ENCODE results near the gene FBXL4.

The FBXL4 gene

GRCh38 chr6:98971303-98971702, 23.6 kb upstream of the FBXL4 start (continued):
- TF ChIP-seq ISL1 (CRISPR knock-in tag; IDR thresholded peaks at IDR 0.05) (no peak), ZNF70 (CRISPR knock-in tag; IDR thresholded peaks at IDR 0.05) (no peak), ZNF565 (CRISPR knock-in tag; conservative IDR thresholded peaks at IDR 0.05; ENCODE audit: low read depth) (no peak), CSRNP3 (CRISPR knock-in tag; IDR thresholded peaks at IDR 0.05) (no peak)

DNA sequence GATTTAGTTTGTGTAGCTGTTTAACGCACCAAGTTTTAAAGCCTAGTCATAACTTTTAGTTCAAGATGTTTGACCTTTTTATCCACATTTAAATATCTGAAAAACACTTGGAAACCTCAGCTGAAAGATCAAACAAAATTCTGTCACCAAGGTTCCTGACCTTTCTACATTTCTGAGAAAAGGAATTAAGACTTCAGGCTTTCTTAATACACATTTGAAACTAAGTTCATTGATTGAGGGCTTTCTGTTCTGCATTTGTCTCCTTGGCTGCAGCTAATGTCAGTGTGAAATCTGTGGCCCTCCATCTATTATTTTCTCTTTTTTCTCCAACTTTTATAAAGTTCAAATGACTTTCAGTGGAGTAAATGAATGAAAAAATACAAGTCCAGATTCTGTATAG, 22.7 kb upstream of the FBXL4 start:
- TF ChIP-seq GLIS3 (CRISPR knock-in tag; IDR thresholded peaks at IDR 0.05) (no peak), POU6F1 (CRISPR knock-in tag; IDR thresholded peaks at IDR 0.05; ENCODE audit: borderline replicate concordance, low read depth) (no peak), ZFP3 (CRISPR knock-in tag; IDR thresholded peaks at IDR 0.05) (no peak), ZC3H10 (CRISPR knock-in tag; IDR thresholded peaks at IDR 0.05) (no peak), ESRRG (CRISPR knock-in tag; IDR thresholded peaks at IDR 0.05) (no peak), ZNF565 (CRISPR knock-in tag; conservative IDR thresholded peaks at IDR 0.05; ENCODE audit: low read depth) (no peak), TSHZ2 (CRISPR knock-in tag; IDR thresholded peaks at IDR 0.05) (no peak), OSR1 (CRISPR knock-in tag; IDR thresholded peaks at IDR 0.05) (no peak), CSDC2 (CRISPR knock-in tag; IDR thresholded peaks at IDR 0.05) (no peak), ISL1 (CRISPR knock-in tag; IDR thresholded peaks at IDR 0.05) (no peak), TCF4 (CRISPR knock-in tag; IDR thresholded peaks at IDR 0.05; ENCODE audit: borderline replicate concordance) (no peak), CSRNP3 (CRISPR knock-in tag; IDR thresholded peaks at IDR 0.05) (no peak), BACH2 (CRISPR knock-in tag; IDR thresholded peaks at IDR 0.05; ENCODE audit: borderline replicate concordance) (no peak), PPARA (CRISPR knock-in tag; IDR thresholded peaks at IDR 0.05; ENCODE audit: borderline replicate concordance) (no peak), ZNF8 (CRISPR knock-in tag; IDR thresholded peaks at IDR 0.05) (no peak)
- TF ChIP-seq, protein P1, sequence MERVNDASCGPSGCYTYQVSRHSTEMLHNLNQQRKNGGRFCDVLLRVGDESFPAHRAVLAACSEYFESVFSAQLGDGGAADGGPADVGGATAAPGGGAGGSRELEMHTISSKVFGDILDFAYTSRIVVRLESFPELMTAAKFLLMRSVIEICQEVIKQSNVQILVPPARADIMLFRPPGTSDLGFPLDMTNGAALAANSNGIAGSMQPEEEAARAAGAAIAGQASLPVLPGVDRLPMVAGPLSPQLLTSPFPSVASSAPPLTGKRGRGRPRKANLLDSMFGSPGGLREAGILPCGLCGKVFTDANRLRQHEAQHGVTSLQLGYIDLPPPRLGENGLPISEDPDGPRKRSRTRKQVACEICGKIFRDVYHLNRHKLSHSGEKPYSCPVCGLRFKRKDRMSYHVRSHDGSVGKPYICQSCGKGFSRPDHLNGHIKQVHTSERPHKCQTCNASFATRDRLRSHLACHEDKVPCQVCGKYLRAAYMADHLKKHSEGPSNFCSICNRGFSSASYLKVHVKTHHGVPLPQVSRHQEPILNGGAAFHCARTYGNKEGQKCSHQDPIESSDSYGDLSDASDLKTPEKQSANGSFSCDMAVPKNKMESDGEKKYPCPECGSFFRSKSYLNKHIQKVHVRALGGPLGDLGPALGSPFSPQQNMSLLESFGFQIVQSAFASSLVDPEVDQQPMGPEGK (CRISPR knock-in tag; IDR thresholded peaks at IDR 0.05; ENCODE audit: borderline replicate concordance) = no peak
- ATAC-seq = no peak

DNA sequence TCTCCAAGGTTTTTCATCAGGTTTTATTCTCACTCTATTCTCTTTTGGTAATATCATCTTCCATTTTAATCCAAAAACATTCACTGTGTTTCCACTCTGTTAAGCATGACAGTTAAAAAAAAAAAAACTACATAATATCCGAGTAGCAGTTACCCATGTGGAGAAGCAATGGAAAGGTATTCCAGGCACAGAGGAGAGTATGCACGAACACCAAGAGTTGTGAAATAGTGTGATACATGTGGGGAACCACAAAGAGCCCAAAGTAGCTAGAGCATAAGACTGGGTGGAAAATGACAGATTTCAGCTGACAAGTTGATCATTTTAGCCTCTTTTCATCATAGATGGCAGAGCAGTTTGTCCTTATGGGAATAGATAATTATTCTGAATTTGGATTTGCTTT, 19.9 kb upstream of the FBXL4 start:
- ATAC-seq = no peak
- TF ChIP-seq BACH2 (CRISPR knock-in tag; IDR thresholded peaks at IDR 0.05; ENCODE audit: borderline replicate concordance) (no peak), ZFP3 (CRISPR knock-in tag; IDR thresholded peaks at IDR 0.05) (no peak), ZNF565 (CRISPR knock-in tag; conservative IDR thresholded peaks at IDR 0.05; ENCODE audit: low read depth) (no peak), POU6F1 (CRISPR knock-in tag; IDR thresholded peaks at IDR 0.05; ENCODE audit: borderline replicate concordance, low read depth) (no peak), TCF4 (CRISPR knock-in tag; IDR thresholded peaks at IDR 0.05; ENCODE audit: borderline replicate concordance) (no peak), TOX (CRISPR knock-in tag; IDR thresholded peaks at IDR 0.05; ENCODE audit: borderline replicate concordance) (no peak), ISL1 (CRISPR knock-in tag; IDR thresholded peaks at IDR 0.05) (no peak), ESRRG (CRISPR knock-in tag; IDR thresholded peaks at IDR 0.05) (no peak), ARNTL (CRISPR knock-in tag; IDR thresholded peaks at IDR 0.05; ENCODE audit: borderline replicate concordance, low read depth) (no peak), OSR1 (CRISPR knock-in tag; IDR thresholded peaks at IDR 0.05) (no peak), ZNF8 (CRISPR knock-in tag; IDR thresholded peaks at IDR 0.05) (no peak), CSRNP3 (CRISPR knock-in tag; IDR thresholded peaks at IDR 0.05) (no peak)
